ENCODE measurements around the gene BCAS1.

- TF ChIP-seq EZH2 (IDR thresholded peaks at IDR 0.05; ENCODE audit: low read depth): no peak
- TF ChIP-seq, protein P1, sequence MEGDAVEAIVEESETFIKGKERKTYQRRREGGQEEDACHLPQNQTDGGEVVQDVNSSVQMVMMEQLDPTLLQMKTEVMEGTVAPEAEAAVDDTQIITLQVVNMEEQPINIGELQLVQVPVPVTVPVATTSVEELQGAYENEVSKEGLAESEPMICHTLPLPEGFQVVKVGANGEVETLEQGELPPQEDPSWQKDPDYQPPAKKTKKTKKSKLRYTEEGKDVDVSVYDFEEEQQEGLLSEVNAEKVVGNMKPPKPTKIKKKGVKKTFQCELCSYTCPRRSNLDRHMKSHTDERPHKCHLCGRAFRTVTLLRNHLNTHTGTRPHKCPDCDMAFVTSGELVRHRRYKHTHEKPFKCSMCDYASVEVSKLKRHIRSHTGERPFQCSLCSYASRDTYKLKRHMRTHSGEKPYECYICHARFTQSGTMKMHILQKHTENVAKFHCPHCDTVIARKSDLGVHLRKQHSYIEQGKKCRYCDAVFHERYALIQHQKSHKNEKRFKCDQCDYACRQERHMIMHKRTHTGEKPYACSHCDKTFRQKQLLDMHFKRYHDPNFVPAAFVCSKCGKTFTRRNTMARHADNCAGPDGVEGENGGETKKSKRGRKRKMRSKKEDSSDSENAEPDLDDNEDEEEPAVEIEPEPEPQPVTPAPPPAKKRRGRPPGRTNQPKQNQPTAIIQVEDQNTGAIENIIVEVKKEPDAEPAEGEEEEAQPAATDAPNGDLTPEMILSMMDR (conservative IDR thresholded peaks at IDR 0.05): no peak
These were observed 29.5 kb upstream of the BCAS1 start for GRCh38 chr20:54099894-54100293.
